Activated CD8-positive, alpha-beta memory T cell treated with anti-CD3 and anti-CD28 coated beads, Interleukin-2, amount 50 U/mL, for 24 hours (primary cell): ENCODE data around the gene DYSF.

Experiments used
- DNase-seq: peaks from one replicate; pipeline ENCODE4 v3.0.0-alpha.2; 2020; ENCODE audit errors: extremely low read depth

Gene DYSF

DNA sequence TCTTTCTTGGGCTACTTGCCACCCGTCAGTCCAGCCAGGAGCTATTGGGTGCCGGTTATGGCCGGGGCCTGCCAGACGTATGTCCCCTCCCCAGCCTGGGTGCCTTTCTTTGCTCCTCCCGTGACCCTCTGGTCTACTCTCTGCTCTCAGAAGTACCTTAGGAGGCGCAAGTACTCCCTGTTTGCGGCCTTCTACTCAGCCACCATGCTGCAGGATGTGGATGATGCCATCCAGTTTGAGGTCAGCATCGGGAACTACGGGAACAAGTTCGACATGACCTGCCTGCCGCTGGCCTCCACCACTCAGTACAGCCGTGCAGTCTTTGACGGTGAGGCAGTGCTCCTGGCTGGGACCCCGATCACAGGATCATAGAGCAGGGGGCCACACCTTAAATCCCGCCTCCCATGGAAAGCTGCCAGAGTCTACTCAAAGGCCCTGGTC is 99.5 kb downstream of the DYSF start:
- DNase-seq = no peak

DNA sequence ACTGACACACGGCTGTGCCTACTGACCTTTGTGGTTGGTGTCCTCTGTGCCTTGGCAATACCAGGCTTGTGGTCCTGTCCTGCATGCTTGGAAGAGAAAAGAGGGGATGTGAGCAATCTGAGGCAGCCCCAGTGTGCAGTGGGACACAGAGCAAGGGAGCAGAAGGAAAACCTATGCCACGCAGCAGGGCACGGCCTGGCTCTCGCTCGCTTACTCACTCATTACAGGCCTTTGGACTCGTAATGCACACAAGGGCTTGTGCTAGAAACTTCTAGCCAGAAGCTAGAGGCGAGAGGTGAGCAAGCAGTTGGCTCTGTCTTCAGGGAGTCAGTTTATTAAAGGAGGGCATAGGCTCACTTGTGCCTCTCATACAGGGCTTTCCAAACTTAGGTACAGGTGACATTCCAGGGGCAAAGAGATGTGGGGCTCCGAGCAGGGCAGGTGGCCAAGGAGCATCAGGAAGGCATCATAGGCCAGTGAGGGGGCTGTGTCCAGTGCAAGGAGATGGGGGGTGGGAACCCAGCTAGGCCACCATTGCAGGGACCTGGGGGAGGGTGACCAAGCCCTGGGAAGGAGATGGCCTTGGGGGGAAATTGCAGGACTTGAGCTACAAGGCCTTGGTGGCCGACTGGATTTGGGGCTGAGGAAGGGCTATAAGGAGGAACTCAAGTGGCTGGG is 100.8 kb downstream of the DYSF start:
- DNase-seq = no peak

DNA sequence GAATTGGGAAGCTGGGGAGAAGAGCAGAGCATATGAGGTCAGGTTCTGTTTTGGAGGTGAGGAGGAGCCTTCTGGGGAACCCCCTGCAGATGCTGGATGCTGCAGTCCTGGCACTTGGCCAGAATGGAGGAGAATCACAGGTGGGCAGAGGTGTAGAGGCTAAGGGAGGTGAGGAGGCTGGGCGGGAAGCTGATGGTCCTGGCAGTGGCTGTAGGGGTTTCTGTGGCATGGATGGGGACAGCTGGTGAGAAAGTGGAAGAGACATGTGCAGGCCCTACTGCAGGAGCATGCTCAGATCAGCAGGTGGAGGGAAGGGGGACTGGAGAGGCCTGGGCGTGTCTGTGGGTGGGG is 101.3 kb downstream of the DYSF start:
- no peak for DNase-seq

DNA sequence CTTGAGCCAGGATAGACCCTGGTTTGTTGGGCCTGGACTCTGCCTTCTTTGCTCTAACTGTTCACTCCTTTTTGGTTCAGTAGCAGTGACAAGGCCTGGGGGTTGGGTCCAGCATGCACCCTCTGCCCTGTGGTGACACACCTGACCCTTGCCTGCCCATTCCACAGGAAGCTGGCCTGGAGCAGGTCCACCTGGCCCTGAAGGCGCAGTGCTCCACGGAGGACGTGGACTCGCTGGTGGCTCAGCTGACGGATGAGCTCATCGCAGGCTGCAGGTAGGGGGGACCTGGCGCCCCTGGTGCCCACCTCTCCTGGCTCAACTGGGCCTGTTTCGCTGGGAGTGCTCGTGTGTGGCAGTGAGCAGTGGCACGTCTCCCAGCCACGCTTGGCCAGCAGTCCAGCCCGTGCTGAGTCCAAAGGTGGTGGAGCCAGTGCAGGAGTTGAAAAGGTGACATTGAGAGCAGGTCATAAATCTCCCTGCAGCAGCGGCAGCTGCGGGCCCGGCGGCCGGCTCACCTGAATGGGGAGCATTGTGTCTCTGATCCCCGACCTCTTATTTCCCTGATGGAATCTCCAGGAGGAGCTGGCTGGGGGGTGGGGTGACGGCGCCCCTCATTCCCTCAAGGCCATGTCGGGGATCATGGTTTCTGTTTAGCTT is 102.6 kb downstream of the DYSF start:
- no peak for DNase-seq

DNA sequence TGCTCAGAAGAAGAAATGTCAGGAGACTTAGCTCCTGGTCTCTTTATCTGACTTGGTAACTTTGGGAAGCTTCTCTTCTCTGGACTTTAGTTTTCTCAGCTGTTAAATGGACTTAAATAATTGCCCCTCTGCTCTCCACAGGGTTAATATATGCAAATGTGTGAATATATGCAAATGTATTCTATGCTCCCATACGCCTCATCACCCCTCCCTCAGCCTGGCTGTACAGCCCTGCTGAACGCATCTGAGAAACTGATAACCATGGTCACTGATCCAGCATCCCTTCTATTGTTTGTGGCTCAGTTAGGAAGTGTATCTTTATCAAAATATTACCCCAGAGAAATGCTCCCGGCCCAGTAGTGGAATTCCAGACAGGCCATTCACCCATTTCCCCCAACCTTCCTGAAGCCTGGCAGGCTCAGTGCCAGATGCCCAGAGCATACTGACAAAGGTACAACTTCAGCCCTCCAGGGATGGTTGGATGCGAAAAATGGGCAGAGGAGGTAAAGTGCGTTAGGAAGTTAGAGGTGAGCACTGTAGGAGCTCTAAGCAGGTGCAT is 103.4 kb downstream of the DYSF start:
- DNase-seq = no peak

DNA sequence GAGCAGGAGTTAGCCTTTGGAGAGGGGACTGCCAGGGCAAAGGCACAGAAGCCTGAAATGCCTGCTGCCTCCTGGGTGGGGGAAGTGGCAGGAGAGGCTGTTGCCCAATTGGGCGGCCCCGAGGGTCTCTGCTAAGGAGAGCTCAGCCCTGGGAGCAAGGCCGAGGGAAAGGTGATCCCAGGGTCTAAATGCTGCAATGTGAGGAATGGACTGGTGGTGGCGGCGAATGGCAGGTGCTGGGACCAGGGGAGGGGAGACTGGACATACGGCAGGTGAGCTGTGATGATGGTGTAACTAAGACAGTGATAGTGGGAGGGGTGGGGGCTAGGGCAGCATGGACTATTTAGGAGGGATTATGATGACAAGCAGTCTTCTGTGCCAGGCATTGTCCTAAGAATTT is 104.0 kb downstream of the DYSF start:
- no peak for DNase-seq

DNA sequence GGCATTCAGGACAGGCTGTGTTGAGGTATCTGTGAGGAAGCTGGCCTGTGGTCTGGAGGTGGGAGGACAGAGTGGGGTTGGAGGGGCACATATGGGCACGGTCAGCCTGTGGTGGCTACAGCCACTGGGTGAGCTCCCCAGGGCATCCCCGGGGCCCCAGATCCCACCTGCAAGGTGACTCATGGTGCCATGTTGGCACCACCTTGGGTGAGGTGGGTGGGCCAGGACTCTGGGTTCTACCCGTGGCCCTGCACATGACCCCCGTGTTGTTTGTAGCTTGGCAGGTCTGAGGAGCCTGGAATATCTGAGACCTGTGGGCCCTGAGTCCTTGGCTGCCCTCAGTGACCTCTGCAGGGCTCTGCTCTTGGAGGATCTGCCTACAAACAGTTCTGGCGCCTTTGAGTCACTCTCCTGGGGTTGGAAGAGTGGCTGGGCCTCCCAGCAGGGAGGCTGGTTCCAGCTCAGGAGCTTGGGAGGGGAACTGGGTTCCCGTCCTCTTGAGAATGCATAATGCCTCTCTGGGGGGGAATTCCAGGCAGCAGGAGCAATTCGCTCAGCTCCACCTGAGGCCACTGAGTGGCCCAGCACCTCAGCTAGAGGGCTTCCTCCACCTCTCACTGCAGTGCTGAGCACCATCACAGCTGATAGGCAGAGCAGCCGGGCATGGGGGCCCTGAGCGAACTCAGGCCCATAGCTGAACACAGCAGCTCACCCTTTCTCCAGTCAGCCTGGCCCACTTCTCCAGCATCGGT is 105.1 kb downstream of the DYSF start:
- DNase-seq = no peak

DNA sequence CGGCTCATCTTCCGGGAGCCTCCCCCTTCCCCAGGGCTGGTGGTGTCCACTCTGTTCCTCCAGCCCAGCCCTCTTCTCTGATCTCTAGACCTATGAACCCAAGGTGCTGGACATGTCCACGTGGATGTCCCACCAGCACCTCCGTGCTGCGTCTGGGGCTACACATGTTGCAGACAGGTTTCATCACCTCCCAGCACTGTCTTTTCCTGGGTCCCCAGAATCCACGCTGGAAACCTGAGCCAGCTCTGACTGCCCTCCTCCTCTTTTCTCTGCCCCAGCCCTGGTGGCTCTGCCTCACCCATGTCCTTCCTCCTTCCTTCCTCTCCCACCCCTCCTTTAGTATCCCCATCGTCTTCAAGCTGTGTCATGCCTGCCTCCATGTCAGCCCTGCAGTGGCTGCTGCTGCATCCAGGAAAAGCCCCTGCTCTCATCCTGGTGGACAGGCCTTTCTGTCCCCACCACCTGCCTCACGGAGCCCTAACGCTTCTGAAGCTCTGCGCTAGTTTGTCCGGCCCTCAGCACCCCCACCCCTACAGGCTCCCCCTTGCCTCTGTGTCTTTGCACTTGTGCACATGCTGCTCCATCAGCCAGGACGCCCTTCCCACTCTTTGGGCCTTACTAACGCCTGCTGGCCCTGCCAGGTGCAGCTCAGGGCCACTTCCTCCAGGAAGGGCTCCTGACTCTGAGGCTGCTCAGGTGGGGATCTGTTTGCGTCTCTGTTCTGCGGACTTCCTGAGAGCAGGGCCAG is 105.9 kb downstream of the DYSF start:
- DNase-seq = no peak

DNA sequence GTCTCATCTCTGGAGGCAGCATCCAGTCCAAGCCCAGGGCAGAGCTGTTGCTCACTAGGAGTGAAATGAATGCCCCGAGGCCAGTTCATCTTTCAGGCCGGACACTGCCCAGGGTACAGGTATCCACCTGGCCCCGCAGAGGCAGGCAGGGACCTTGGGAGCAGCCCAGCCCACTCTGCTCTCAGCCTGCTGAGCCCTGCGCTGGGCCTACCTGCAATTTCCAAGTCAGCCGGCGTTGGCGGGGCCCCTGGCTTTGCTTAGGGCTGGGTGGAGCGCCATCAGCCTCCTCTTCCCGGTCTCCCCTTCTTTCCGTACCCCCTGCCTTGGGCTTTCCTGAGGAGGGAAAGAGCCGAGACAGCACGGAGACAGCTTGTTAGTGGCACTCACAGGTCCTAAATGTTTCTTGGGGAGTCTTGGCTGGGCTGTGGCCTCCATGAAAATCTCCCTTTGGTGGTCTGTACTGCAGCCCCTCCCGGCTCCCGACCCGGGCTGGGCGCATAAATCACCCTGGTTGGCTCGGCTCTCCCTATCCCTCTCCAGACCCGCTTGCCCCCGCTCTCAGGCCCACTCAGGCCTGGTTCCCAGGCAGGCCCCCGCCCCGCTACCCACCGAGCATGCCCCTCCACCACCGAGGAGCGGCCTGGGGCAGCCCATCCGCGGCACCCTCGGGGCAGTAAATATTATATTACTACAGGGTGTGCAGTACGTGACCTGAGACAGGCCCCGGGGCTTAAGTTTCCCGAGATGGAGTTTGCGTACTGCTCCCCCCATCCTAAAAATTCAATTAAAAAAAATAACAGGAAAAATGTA is 106.7 kb downstream of the DYSF start:
- DNase-seq = no peak

DNA sequence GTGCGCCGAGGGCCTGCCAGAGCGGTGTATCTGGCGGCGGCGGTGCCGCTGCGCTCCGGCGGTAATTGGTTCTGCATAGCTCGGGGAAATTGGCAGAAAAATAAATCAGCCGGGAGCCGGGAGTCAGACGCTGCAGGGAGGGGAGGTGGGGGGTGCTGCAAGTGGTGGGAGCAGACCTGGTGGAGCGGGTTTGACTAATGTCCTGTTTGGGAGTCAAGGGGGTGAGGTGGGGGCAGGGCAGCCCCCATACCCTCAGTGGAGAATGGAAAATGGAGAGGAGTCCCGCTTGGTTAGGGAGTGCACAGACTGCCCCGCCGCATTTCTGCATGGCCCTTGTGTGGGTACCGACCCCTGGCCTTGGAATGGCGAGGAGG is 107.3 kb downstream of the DYSF start:
- no peak for DNase-seq

DNA sequence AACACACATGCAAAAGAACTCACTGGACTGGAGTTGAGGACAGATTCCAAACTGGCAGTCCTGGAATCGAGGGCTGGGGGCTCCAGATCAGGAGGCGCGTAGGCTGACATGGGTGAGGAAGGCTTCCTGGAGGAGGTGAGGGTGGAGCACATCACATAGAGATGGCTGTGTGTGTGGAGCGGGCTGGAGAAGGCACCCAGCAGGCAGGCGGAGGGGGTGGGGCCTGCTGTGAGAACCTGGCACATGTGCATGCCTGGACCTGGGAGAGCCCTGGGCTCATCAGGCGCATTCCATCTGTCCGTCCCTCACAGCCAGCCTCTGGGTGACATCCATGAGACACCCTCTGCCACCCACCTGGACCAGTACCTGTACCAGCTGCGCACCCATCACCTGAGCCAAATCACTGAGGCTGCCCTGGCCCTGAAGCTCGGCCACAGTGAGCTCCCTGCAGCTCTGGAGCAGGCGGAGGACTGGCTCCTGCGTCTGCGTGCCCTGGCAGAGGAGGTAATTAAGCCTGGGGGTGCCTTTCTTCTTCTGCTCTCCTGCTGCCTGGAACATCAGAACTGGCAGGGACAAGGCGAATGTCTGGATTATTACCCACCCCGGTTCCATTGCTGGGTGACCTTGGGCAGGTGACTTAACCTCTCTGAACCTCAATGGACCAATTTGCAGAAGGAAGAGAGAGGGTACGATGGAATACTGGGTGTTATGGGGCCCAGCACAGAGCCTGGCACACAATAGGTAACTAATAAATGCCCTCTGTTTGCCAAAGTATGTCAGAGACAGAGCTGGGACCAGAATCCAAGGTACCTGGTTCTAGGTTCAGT is 108.3 kb downstream of the DYSF start:
- DNase-seq = no peak

DNA sequence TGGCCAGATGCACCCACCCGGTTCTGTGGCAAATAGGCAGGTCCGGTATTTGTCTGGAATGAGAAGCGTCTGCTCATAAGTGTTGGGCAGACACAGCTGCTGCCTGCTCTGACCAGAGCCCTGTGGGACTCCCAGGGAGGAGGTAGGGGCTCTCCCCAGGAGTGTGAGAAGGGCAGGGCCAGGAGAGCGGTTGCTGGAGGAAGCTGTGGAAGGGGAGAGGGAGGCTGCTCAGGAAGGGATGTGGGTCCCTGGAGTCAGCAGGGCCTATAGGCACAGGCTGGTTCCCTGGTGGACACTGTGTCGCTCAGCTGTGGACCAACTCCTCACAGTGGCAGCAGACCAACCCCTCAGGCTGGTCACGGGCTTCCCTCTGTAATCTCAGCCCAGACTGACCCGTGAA is 109.2 kb downstream of the DYSF start:
- no peak for DNase-seq

DNA sequence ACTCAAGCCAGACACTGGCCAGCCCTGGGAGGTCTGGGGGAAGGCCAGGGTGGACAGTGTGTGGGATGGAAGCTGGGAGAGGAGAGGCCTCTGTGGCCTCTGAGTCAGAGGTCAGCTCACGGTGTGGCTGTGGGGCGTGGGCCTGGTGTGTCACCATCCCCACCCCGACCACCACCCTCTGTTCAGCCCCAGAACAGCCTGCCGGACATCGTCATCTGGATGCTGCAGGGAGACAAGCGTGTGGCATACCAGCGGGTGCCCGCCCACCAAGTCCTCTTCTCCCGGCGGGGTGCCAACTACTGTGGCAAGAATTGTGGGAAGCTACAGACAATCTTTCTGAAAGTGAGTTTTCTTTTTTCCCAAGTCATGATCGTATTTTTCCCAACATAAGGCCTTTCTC is 110.5 kb downstream of the DYSF start:
- no peak for DNase-seq

DNA sequence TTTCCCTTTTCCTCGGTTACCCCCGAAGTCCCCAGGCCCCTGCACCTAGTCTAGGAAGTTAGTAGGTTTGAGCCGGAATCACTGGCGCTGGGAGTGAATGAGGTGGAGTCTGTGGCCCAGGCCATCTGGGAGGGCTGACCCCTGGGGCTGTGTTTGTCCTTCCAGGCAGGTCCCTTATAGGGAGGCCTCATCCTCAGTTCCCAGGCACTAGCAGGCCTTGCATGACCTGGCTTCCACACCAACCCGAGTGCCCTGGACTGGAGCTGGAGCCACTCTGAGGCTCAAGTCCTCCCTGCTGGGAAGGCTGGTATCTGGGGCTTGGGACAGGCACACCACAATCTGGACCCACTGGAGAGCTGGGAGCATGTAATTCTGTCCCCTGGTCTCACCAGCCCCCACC is 111.0 kb downstream of the DYSF start:
- no peak for DNase-seq

DNA sequence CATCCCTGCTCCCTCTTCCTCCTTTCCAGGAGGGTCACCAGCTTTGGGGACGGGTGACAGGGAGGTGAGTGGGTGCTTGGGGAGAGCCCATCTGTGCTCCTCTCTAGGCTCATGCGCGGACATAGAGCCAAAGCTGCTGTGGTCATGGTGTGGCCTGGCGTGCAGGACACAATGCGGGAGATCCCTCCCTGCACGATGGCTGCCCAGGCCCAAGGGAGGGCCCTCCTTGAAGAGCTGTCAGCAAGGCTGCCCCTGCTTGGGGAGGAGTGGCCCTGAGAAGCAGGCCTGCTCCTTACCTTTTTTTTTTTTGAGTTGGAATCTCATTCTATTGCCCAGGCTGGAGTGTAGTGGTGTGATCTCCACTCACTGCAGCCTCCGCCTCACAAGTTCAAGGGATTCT is 111.4 kb downstream of the DYSF start:
- DNase-seq = no peak

DNA sequence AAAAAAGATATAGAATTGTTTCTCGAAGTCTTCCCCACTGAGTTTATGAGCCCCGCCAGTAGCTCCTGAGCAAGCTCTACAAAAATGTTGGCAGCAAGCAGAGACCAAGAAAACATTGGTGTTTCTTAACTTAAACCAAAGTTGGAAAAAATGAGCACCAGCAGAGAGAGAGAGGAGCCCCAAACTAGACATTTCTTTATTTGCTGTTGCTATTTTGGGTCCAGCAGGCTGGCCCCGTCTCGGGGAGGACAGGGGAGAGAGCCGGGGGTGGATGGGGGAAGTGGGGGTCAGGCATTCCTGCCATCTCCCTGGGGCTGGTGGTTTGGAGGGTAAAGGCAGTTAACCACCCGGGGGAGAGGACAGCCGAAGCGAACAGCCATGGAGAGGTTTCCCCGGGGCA is 113.0 kb downstream of the DYSF start:
- DNase-seq = no peak

DNA sequence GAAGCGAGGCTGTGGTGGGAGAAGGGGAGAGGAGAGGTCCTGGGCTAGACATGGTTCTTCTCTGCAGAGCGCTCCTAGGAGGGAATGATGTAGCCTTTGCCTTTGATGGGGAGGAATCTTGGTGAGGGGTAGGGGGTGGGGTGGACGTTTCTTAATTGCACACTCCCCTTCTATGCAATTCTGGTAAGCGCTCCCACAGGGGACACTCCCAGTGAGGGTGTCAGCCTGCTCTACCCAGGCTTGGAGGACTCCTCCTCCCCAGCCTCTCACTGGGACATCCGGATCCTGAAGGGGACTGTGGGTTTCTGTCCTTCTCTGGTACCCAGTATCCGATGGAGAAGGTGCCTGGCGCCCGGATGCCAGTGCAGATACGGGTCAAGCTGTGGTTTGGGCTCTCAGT is 114.3 kb downstream of the DYSF start:
- DNase-seq = no peak

DNA sequence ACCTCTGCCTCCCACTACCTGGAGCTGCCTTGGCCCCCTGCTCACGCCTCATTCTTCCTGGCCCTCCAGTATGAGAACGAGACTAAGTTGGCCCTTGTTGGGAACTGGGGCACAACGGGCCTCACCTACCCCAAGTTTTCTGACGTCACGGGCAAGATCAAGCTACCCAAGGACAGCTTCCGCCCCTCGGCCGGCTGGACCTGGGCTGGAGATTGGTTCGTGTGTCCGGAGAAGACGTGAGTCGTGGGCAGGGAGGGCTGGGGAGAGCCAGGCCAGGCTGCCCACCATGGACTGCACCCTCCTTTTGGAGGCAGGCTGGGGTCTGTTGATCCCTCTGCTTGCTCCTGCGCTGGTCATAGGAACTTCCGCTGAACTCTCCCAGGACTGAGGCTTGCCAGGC is 114.7 kb downstream of the DYSF start:
- DNase-seq = no peak

DNA sequence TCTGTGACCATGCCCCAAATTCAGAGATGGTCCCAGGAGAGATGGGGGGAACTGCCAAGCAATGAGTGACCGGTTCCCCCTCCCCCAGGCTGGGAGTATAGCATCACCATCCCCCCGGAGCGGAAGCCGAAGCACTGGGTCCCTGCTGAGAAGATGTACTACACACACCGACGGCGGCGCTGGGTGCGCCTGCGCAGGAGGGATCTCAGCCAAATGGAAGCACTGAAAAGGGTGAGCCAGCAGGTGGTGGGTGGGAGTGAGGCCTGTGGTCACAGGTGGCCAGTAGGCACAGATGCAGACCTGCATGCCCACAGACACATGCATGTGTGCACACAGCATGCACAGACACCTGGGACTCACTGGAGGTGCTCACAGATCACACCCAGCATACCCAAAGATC is 117.2 kb downstream of the DYSF start:
- DNase-seq = no peak

DNA sequence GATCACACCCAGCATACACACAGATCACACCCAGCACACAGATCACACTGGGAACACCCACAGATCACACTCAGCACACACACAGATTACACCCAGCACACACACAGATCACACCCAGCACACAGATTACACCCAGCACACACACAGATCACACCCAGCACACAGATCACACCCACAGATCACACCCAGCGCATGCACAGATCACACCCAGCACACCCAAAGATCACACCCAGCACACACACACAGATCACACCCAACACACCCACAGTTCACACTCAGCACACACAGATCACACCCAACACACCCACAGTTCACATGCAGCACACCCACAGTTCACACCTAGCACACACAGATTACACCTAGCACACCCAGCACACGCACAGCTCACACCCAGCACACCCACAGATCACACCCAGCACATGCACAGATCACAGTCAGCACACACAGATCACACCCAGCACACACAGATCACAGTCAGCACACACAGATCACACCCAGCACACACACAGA is 117.6 kb downstream of the DYSF start:
- DNase-seq = no peak
